NCI-H146 treated with DMSO at 0.1 percent for 48 hours (cell line): Measurements from ENCODE around the gene HOXD9.

Source experiments
- DNase-seq: peaks from one replicate; lab custom pipeline; 2025; ENCODE audit not compliant: unreplicated experiment; lab: John Stamatoyannopoulos, UW

The HOXD9 gene

DNA sequence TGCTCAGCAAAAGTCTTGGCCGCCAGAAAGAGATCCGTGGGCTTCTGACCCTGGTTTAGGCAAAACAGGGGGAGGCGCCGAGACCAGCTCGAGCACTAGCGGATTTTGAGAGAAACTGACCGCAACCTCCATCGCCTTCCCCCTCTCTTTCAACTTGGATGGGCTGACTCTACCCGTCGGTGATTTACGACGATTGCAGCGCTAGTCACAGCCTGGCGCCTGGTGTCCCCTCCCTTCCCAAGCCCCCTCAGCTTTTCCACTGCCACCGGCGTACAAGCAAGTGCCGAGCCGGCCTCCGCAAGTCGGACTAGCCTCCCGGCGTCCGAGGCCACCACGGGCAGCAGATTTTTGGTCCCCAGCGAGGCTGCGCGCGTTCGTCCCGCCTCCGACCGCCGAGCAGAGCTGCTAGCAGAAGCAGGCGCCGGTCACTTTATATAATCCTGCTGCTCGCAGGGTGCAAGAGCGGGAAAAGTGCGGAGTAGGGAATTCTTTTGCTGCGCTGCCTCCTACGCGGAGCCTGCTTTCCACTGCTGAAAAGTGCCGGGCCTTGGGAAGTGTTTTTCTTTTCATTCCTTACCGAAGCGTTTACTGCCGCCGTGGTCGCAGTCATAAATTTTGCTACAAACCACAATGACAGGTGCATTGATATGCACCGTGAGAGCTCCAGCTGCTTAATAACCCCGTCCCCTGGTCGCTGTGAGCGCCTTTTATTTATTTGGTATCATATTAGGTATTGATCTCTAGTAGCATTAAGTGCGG, 42.3 kb downstream of the HOXD9 start:
- no peak for DNase-seq

DNA sequence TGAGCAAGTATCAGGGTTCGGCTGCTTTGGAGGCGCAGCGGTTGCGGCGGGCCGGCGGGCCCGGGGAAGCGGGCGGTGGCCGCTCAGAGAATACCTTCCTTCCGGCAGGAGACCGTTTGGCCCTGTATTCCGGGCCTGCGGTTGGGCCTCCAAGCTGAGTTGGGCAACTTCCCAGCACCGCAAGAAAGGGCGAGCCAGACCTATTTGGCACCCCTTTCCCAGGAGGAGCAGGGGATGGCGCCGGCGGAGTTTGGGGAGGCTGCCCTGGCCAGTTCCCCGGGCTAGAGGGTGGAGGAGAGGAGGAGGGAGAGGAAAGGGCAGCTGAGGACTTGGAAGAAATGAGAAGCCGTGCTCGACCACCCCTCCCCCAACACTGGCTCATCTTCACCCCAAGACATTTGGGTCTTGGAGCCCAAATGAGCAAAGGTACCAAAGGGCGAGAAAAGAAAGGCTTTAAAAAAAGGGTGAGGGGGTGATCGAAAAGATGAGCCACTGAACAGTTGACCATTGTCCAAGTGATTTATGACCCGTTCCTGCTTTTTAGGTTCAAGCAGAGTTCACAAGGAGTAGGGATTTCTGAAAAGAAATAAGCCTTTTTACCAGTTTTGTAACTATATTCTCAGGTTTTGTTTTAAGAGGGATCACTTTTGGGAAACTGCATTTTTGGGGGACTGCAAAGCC, 43.0 kb downstream of the HOXD9 start:
- DNase-seq = no peak

DNA sequence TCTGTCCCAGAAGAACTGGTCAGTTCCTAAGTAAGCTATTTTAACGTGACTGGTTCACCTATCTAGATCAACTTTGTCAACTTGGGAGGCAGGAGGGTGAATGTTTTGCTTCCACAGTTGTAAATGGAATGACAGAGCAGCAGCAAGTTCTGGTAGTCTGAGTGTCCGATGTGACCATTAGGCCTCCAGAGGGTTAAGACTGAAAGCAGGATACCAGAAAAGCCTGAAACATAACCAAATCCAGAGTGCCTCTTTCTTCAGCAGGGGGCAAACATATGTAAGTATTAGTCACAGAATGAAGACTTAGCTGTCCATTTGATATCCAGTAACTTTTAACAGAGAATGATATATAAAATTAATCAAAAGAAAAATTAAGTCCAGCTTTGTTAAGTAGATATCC, 43.8 kb downstream of the HOXD9 start:
- no peak for DNase-seq

DNA sequence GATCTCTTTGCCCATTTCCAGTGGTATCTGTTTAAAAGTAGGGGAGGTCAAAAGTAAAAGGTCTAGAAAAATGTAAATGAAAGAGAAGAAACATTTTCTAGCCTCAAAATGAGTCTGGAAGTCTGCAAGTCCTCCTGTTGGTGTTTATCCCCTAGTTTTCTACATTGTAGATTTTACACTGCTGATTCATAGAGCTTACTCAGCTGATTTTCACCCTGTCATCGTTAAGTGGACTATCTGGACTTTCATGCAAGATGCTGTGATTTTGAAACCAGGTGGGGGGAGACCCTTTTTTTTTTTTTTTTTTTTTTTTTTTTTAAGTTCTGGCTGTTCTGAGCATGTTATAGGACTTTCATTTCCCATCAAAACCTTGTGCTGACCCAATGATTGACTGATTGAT, 44.9 kb downstream of the HOXD9 start:
- no peak for DNase-seq

DNA sequence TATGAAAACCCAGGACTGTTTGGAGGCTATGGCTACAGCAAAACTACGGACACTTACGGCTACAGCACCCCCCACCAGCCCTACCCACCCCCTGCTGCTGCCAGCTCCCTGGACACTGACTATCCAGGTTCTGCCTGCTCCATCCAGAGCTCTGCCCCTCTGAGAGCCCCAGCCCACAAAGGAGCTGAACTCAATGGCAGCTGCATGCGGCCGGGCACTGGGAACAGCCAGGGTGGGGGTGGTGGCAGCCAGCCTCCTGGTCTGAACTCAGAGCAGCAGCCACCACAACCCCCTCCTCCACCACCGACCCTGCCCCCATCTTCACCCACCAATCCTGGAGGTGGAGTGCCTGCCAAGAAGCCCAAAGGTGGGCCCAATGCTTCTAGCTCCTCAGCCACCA, 46.7 kb downstream of the HOXD9 start:
- no peak for DNase-seq

DNA sequence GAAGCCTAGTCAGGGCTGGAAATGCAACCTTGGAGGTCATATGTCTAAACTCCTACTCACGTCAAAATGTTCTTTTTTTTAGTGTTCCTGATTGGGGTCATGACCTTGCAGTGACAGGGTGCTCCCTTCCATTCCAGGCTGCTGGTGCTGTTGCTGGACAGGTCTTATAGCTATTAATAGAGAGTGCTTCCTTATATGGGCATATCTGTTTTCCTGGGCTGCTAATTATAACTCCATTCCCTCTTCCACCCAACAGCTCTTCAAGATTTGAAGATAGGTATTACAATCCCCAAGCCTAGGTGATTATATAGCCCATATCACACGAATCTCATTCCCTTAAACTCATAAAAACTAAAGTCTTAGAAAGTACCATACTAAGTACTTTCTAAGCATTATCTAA, 47.2 kb downstream of the HOXD9 start:
- no peak for DNase-seq

DNA sequence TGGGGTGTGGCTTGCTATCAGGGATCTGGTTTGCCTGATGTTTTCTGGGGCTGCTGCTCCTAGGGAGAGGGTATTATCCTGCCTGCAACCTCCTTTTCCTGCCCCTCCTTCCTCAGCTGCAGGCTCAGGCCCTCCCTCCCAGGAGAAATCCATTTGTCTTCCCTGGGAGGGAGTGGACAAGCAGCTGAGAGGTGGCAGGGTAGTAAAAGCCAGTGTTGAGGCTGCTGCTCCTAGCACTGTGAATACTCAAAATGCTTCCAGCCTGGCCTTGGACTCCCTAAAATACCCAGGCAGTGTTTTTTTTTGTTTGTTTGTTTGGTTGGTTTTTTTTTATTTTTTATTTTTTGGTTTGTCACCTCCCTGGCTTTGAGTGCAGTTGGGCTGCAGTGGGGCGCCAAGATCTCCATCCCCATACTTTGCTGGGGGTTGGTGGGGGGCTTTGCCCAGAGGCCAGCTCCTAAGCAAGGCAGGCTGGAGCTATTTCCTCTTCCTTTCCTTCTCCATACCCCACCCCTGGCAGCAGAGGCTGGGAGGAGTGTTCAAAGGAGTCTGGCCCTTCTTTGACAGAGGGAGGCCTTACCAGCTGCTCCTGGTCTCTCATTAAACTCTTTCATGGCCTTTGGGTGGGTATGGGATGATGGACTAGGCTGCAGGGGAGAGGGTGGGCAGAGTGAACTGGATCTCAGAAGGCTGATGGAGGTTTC, 48.2 kb downstream of the HOXD9 start:
- no peak for DNase-seq

DNA sequence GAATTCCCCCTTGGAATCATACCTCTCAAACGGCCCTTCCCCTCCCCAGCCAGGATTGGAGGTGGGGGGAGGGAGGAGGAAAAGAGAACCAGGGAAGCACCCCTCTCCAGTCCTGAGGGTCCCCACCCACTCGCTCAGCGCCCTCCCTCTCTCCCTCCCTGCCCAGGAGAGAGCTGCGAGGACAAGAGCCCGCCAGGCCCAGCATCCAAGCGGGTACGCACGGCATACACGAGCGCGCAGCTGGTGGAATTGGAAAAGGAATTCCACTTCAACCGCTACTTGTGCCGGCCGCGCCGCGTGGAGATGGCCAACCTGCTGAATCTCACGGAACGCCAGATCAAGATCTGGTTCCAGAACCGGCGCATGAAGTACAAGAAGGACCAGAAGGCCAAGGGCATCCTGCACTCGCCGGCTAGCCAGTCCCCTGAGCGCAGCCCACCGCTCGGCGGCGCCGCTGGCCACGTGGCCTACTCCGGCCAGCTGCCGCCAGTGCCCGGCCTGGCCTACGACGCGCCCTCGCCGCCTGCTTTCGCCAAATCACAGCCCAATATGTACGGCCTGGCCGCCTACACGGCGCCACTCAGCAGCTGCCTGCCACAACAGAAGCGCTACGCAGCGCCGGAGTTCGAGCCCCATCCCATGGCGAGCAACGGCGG, 49.0 kb downstream of the HOXD9 start:
- no peak for DNase-seq

DNA sequence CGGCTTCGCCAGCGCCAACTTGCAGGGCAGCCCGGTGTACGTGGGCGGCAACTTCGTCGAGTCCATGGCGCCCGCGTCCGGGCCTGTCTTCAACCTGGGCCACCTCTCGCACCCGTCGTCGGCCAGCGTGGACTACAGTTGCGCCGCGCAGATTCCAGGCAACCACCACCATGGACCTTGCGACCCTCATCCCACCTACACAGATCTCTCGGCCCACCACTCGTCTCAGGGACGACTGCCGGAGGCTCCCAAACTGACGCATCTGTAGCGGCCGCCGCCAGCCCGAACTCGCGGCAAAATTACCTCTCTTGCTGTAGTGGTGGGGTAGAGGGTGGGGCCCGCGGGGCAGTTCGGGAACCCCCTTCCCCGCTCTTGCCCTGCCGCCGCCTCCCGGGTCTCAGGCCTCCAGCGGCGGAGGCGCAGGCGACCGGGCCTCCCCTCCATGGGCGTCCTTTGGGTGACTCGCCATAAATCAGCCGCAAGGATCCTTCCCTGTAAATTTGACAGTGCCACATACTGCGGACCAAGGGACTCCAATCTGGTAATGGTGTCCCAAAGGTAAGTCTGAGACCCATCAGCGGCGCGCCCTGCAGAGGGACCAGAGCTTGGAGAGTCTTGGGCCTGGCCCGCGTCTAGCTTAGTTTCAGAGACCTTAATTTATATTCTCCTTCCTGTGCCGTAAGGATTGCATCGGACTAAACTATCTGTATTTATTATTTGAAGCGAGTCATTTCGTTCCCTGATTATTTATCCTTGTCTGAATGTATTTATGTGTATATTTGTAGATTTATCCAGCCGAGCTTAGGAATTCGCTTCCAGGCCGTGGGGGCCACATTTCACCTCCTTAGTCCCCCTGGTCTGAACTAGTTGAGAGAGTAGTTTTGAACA, 49.7 kb downstream of the HOXD9 start:
- no peak for DNase-seq

DNA sequence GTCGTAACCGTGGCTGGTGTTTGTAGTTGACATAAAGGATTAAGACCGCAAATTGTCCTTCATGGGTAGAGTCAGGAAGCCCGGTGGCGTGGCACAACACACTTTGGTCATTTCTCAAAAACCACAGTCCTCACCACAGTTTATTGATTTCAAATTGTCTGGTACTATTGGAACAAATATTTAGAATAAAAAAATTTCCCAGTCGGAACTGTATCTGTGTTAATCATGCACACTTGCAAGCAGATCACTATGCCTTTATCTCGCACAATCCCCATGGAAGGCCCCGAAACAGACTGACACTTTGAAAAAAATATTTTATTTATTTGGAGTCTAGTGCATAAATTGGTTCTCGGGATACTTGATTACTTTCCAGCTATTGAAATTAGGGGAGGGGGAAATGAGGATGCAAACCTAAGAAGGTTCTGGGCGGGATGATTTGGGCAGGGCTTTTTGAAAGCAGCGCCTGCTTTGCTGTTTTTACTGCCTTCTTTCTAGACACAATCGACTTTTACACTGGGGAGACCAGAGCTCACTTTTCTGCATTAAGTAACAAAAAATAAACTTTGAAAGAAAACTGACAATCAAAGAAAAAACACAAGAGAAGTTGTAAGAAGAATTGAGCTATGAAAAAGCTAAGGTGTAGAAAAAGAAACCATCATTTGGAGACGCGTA, 50.5 kb downstream of the HOXD9 start:
- DNase-seq = no peak

DNA sequence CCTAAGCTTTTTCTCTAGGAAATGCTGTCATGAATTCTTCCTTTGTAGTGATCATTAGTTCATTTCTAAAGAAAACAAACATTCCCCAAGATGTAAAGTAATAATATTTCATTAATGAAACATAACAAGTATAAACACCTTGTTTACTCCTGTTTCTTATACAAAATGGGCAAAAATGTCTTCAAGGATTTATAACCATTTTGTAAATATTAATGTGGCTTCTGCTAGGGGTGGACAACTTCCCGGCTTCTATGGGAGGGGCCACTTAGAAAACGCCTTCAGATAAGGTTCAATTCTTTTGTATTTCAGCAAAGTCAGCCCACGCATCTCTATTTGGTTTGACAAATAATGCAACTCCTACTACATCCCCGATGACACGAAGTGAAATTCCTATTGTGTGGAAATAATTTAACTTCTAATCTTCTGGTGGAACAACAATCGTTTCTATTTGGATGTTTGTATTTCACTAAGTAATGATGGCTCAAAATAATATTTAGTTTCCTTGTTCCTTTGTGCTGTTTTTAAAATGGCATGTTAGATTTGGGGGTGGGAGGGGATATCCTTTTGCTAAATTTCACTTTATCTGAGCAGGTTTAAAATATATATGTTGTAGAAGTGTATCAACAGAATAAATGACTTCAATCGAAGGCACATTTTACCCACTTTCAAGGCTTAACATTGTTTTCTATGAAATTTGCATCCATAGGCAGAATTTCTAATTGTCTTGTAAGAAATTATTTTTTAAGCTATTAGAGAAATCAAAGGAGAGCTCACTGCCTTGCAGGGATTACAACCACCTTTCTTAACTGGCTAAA, 51.3 kb downstream of the HOXD9 start:
- no peak for DNase-seq

DNA sequence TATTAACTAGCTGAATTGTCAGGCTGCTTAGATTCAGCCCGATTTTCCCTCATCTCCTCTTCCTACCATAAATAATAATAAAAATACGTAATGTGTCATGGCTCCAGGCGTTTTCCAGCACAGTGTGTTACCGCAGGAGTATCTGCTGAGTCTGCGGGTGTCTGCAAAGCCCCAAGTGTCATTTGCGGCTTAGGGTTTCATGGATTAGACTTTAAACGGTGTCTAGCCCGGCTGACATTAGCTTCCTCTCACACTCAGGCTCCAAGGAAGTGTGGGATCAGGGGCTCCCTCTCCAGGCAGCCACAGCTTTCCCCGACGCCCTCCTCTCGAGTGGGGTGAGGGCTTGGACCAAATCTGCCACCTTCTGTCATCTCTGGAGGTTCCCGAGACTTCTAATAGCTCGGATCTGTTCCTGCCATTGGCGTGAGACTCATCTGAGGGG, 51.9 kb downstream of the HOXD9 start:
- no peak for DNase-seq
